HUES6 (cell line): Measurements from ENCODE around the gene ZNF524.

ENCODE experiments used
- H3K27ac ChIP-seq: 2 replicates; pipeline ENCODE4 v1.7.0; 2013; ENCODE audit warnings: low read depth, mild to moderate bottlenecking, low read length, inconsistent platforms
- H3K27me3 ChIP-seq: 2 replicates; pipeline ENCODE4 v1.6.1; 2013; ENCODE audit warnings: low read length; ENCODE audit not compliant: control insufficient read depth, insufficient read depth
- H3K36me3 ChIP-seq: 2 replicates; pipeline ENCODE4 v1.6.1; 2013; ENCODE audit warnings: low read length; ENCODE audit not compliant: control insufficient read depth, insufficient read depth
- H3K4me1 ChIP-seq: 2 replicates; pipeline ENCODE4 v1.6.1; 2013; ENCODE audit warnings: low read length; ENCODE audit not compliant: control insufficient read depth, insufficient read depth
- H3K4me3 ChIP-seq: 2 replicates; pipeline ENCODE4 v1.5.1; 2013; ENCODE audit warnings: low read depth, low read length
- H3K9ac ChIP-seq: one replicate; pipeline ENCODE4 v1.6.1; 2013; ENCODE audit warnings: mild to moderate bottlenecking, low read length
- H3K9me3 ChIP-seq: 2 replicates; pipeline ENCODE4 v1.6.1; 2013; ENCODE audit warnings: low read depth, low read length; ENCODE audit not compliant: control insufficient read depth, insufficient read depth

Gene ZNF524

GRCh38 chr19:55599842-55600661 is at the start of gene ZNF524:
Gene ZNF524 (plus strand): TSS chr19:55600288. CDS start chr19:55602113, 1,825 bp downstream.
- peaks cover 17% of the 10 kb centered on the region for H3K4me1 ChIP-seq
- peak within 1 kb of the TSS; percentile 98 for H3K27ac ChIP-seq

GRCh38 chr19:55550321-55550650 is 49.8 kb upstream of the ZNF524 start:
- Histone ChIP-seq H3K27me3 (peaks cover 13% of the 10 kb centered on the region; the same call in 1 of the 2 replicates), H3K9ac (peak overlapping the region; percentile 63), H3K27ac (no peak overlapping the region), H3K36me3 (no peaks in the 10 kb centered on the region), H3K4me1 (peaks cover 44% of the 10 kb centered on the region), H3K9me3 (no peaks in the 10 kb centered on the region), H3K4me3 (peak overlapping the region; percentile 52)

More at GRCh38 chr19:55599842-55600661, at the start of gene ZNF524:
- Histone ChIP-seq H3K9me3 (no peaks in the 10 kb centered on the region), H3K4me3 (peak within 1 kb of the TSS; percentile 91), H3K9ac (peak within 1 kb of the TSS; percentile 100), H3K27me3 (no peaks in the 10 kb centered on the region), H3K36me3 (peaks cover 15% of the 10 kb centered on the region)

- H3K27ac ChIP-seq, result no peak overlapping the region
- H3K9me3 ChIP-seq, result no peaks in the 10 kb centered on the region
- peaks cover 13% of the 10 kb centered on the region; the same call in 1 of the 2 replicates for H3K27me3 ChIP-seq
- peaks cover 29% of the 10 kb centered on the region for H3K4me1 ChIP-seq
- H3K36me3 ChIP-seq, result no peaks in the 10 kb centered on the region
- H3K4me3 ChIP-seq, result no peak overlapping the region
- no peak overlapping the region for H3K9ac ChIP-seq
Measured at GRCh38 chr19:55552206-55552605, 47.9 kb upstream of the ZNF524 start.

- 0 out of 2 replicates have a peak overlapping the region, but pooled peaks have one; percentile 21 for H3K4me3 ChIP-seq
- no peak overlapping the region for H3K27ac ChIP-seq
- H3K4me1 ChIP-seq, result peaks cover 25% of the 10 kb centered on the region
- H3K27me3 ChIP-seq, result peaks cover 13% of the 10 kb centered on the region; the same call in 1 of the 2 replicates
- no peak overlapping the region for H3K9ac ChIP-seq
- H3K9me3 ChIP-seq, result no peaks in the 10 kb centered on the region
- no peaks in the 10 kb centered on the region for H3K36me3 ChIP-seq
Measured at GRCh38 chr19:55552620-55553019, 47.5 kb upstream of the ZNF524 start.

- Histone ChIP-seq H3K36me3 (no peaks in the 10 kb centered on the region), H3K4me3 (no peak overlapping the region), H3K9me3 (no peaks in the 10 kb centered on the region), H3K27me3 (peaks cover 13% of the 10 kb centered on the region; the same call in 1 of the 2 replicates), H3K4me1 (peaks cover 24% of the 10 kb centered on the region), H3K27ac (no peak overlapping the region), H3K9ac (no peak overlapping the region)
Measured at GRCh38 chr19:55553217-55554182, 46.6 kb upstream of the ZNF524 start.

GRCh38 chr19:55554302-55554701 is 45.8 kb upstream of the ZNF524 start:
- no peak overlapping the region for H3K27ac ChIP-seq
- no peaks in the 10 kb centered on the region for H3K9me3 ChIP-seq
- H3K27me3 ChIP-seq, result peaks cover 13% of the 10 kb centered on the region; the same call in 1 of the 2 replicates
- H3K36me3 ChIP-seq, result no peaks in the 10 kb centered on the region
- H3K4me1 ChIP-seq, result peaks cover 23% of the 10 kb centered on the region
- H3K4me3 ChIP-seq, result no peak overlapping the region
- no peak overlapping the region for H3K9ac ChIP-seq

GRCh38 chr19:55554741-55555152 is 45.3 kb upstream of the ZNF524 start:
- Histone ChIP-seq H3K4me3 (no peak overlapping the region), H3K36me3 (no peaks in the 10 kb centered on the region), H3K27me3 (peaks cover 13% of the 10 kb centered on the region; the same call in 1 of the 2 replicates), H3K9me3 (no peaks in the 10 kb centered on the region), H3K9ac (no peak overlapping the region), H3K27ac (no peak overlapping the region), H3K4me1 (peaks cover 18% of the 10 kb centered on the region)

GRCh38 chr19:55559684-55560083 is 40.4 kb upstream of the ZNF524 start:
- Histone ChIP-seq H3K27me3 (no peaks in the 10 kb centered on the region), H3K9ac (no peak overlapping the region), H3K27ac (no peak overlapping the region), H3K9me3 (no peaks in the 10 kb centered on the region), H3K4me3 (no peak overlapping the region), H3K4me1 (no peaks in the 10 kb centered on the region), H3K36me3 (no peaks in the 10 kb centered on the region)

- Histone ChIP-seq H3K27me3 (no peaks in the 10 kb centered on the region), H3K9me3 (no peaks in the 10 kb centered on the region), H3K4me1 (no peaks in the 10 kb centered on the region), H3K9ac (no peak overlapping the region), H3K36me3 (no peaks in the 10 kb centered on the region), H3K4me3 (no peak overlapping the region), H3K27ac (no peak overlapping the region)
Measured at GRCh38 chr19:55563261-55563690, 36.8 kb upstream of the ZNF524 start.

- Histone ChIP-seq H3K4me3 (no peak overlapping the region), H3K36me3 (no peaks in the 10 kb centered on the region), H3K9ac (no peak overlapping the region), H3K27ac (no peak overlapping the region), H3K9me3 (no peaks in the 10 kb centered on the region), H3K4me1 (no peaks in the 10 kb centered on the region), H3K27me3 (no peaks in the 10 kb centered on the region)
Measured at GRCh38 chr19:55566823-55567222, 33.3 kb upstream of the ZNF524 start.
